ENCODE measurements around the gene C2CD5. TPM values are rescaled to one million over a fixed set of nuclear protein-coding genes. Genes with fewer than 3 reads are reported as not detected.
A peak's percentile ranks its signal among the peaks of the same experiment; 100 is the strongest.

C2CD5 gene
- total and polyA plus RNA-seq, 12 donors: 13.8 to 38.9 (median 27.4) TPM

- Histone ChIP-seq H3K27ac (no peak overlapping the region), H3K36me3 (replicated peaks in 1 of 2) (no peaks in the 10 kb centered on the region), H3K4me1 (replicated peaks in 1 of 2) (no peaks in the 10 kb centered on the region), H3K4me3 (no peak overlapping the region), H3K9me3 (replicated peaks in 1 of 3) (no peaks in the 10 kb centered on the region), H3K27me3 (no peaks in the 10 kb centered on the region)
- TF ChIP-seq POLR2A (IDR thresholded peaks at IDR 0.05): no peak
- TF ChIP-seq, protein P1, sequence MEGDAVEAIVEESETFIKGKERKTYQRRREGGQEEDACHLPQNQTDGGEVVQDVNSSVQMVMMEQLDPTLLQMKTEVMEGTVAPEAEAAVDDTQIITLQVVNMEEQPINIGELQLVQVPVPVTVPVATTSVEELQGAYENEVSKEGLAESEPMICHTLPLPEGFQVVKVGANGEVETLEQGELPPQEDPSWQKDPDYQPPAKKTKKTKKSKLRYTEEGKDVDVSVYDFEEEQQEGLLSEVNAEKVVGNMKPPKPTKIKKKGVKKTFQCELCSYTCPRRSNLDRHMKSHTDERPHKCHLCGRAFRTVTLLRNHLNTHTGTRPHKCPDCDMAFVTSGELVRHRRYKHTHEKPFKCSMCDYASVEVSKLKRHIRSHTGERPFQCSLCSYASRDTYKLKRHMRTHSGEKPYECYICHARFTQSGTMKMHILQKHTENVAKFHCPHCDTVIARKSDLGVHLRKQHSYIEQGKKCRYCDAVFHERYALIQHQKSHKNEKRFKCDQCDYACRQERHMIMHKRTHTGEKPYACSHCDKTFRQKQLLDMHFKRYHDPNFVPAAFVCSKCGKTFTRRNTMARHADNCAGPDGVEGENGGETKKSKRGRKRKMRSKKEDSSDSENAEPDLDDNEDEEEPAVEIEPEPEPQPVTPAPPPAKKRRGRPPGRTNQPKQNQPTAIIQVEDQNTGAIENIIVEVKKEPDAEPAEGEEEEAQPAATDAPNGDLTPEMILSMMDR (IDR thresholded peaks at IDR 0.05): no peak
- intact Hi-C loops (cut with DNase I): no loop called here
- no peak for DNase-seq
Observed at GRCh38 chr12:22551624-22552023, 7.3 kb upstream of the C2CD5 start.

DNA sequence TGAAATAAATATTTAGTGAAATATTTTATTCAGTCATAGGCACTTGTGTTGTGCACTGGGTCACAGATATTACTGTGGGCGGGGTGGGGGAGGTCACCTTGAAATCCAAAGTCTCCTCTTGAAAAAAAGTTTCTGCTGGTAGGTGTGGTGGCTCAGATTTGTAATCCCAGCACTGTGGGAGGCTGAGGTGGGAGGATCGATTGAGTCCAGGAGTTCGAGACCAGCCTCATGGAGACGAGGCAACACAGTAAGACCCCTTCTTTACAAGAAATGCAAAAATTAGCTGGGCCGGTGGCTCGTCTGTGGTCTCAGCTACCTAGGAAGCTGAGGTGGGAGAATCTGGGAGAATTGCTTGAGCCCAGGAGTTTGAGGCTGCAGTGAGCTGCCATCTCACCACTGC, 913 bp upstream of the C2CD5 start:
- TF ChIP-seq, protein P1 (IDR thresholded peaks at IDR 0.05): no peak
- no peak for TF ChIP-seq POLR2A (IDR thresholded peaks at IDR 0.05)
- intact Hi-C loops (cut with DNase I): no loop called here
- 96 to 97% (median 97%) methylated on average over 6 of the region's 6 CpGs for WGBS, 4 donors
- peaks cover 4 to 28% of the 10 kb centered on the region in 2 donors for H3K4me1 ChIP-seq (replicated peaks in 1 of 2)
- no peaks in the 10 kb centered on the region for H3K9me3 ChIP-seq (replicated peaks in 1 of 3)
- no peak overlapping the region for H3K27ac ChIP-seq
- H3K27me3 ChIP-seq: no peaks in the 10 kb centered on the region
- DNase-seq: no peak
- H3K36me3 ChIP-seq (replicated peaks in 1 of 2): no peaks in the 10 kb centered on the region
- peak overlapping the region in 1 of 4 donors; percentile 71 for H3K4me3 ChIP-seq

DNA sequence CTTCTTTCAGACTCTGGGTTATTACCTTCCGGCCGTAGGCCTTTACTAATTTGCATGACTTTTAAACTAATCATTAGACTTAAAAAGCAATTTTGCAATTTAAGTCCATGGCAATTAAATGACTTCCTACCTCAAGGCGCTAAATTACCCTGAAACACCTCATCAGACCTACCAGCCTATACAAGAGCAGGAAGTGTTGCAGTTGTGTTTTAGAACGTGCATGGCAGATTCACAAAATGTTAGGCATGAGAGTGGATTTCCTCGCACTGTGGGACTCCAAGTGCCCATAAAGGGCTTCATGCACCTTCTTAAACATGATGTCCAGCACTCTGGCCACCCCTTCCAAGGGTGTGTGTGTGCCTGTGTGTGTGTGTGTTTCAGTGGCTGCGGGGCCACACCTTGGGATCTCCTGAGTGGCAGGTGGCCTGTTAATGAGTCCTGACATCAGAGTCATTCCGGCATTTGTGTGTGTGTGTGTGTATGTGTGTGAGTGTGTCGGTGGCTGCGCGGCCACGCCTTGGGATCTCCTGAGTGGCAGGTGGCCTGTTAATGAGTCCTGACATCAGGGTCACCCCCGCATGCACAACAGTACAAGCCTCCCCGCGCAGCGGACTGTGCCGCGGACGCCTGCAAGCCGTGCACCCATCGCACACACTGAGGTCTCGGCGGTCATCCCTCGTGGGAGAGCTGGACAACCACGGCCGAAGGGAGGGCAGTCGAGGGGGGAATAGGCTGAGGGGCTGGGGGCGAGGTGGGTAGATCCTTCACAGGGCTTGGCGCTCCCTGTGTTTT, 900 bp downstream of the C2CD5 start:
- H3K36me3 ChIP-seq (replicated peaks in 1 of 2): no peaks in the 10 kb centered on the region
- no peaks in the 10 kb centered on the region for H3K9me3 ChIP-seq (replicated peaks in 1 of 3)
- peaks cover 4 to 28% of the 10 kb centered on the region in 2 donors for H3K4me1 ChIP-seq (replicated peaks in 1 of 2)
- H3K27me3 ChIP-seq: no peaks in the 10 kb centered on the region
- intact Hi-C loops (cut with DNase I): loop anchor here (5.0 kb wide), 2 partner anchors 79 to 84 kb away; partner anchors contain the start of gene ETNK1 (in 1 of the 2)
- DNase-seq: peak; percentile 42 to 81 (median 48)
- TF ChIP-seq, protein P1 (IDR thresholded peaks at IDR 0.05): no peak
- no peak for TF ChIP-seq POLR2A (IDR thresholded peaks at IDR 0.05)
- peak overlapping the region; percentile 31 to 86 (median 78) for H3K4me3 ChIP-seq
- 8 to 43% (median 14%) methylated on average over 5 to 28 of the region's 28 CpGs for WGBS, 4 donors
- peak overlapping the region; percentile 79 to 97 (median 91) for H3K27ac ChIP-seq

GRCh38 chr12:22541496-22542155, 2.7 kb downstream of the C2CD5 start:
- 87 to 89% (median 87%) methylated on average over 5 of the region's 5 CpGs for WGBS, 4 donors
- H3K4me3 ChIP-seq: no peak overlapping the region
- no peak overlapping the region for H3K27ac ChIP-seq
- no peak for DNase-seq
- no peaks in the 10 kb centered on the region for H3K9me3 ChIP-seq (replicated peaks in 1 of 3)
- H3K27me3 ChIP-seq: no peaks in the 10 kb centered on the region
- intact Hi-C loops (cut with DNase I): loop anchor here (5.0 kb wide), 2 partner anchors 81 to 86 kb away; partner anchors contain the start of gene ETNK1 (in 1 of the 2)
- no peaks in the 10 kb centered on the region for H3K36me3 ChIP-seq (replicated peaks in 1 of 2)
- no peak for TF ChIP-seq POLR2A (IDR thresholded peaks at IDR 0.05)
- TF ChIP-seq, protein P1 (IDR thresholded peaks at IDR 0.05): no peak
- H3K4me1 ChIP-seq (replicated peaks in 1 of 2): peaks cover 4 to 40% of the 10 kb centered on the region in 2 donors
